ENCODE data around the gene MLLT3. TPM values are rescaled to one million over a fixed set of nuclear protein-coding genes. Genes with fewer than 3 reads are reported as not detected.

The MLLT3 gene
- total RNA-seq, 4 donors from 2014 or later = 10.2 to 15.3 (median 14.5) TPM

GRCh38 chr9:20490246-20490834, 132.0 kb downstream of the MLLT3 start:
- H3K27ac ChIP-seq = no peak overlapping the region
- TF ChIP-seq EP300 (IDR thresholded peaks at IDR 0.05) = no peak
- no peak for TF ChIP-seq POLR2A (IDR thresholded peaks at IDR 0.05)
- no peak for TF ChIP-seq CTCF (IDR thresholded peaks at IDR 0.05)
- no peaks in the 10 kb centered on the region for H3K36me3 ChIP-seq
- 87 to 90% methylated on average over 4 of the region's 4 CpGs for WGBS, 2 donors
- DNase-seq (ENCODE audit: low spot score in 2 of 2) = no peak
- H3K4me3 ChIP-seq = no peak overlapping the region
- no peaks in the 10 kb centered on the region for H3K4me1 ChIP-seq
- no peaks in the 10 kb centered on the region for H3K27me3 ChIP-seq
- no peaks in the 10 kb centered on the region for H3K9me3 ChIP-seq

- TF ChIP-seq CTCF (IDR thresholded peaks at IDR 0.05) (no peak), POLR2A (IDR thresholded peaks at IDR 0.05) (no peak), EP300 (IDR thresholded peaks at IDR 0.05) (no peak)
- H3K9me3 ChIP-seq = no peaks in the 10 kb centered on the region
- no peak overlapping the region for H3K27ac ChIP-seq
- H3K4me3 ChIP-seq = no peak overlapping the region
- H3K4me1 ChIP-seq = no peaks in the 10 kb centered on the region
- DNase-seq (ENCODE audit: low spot score in 2 of 2) = no peak
- WGBS, 2 donors = 55 to 68% methylated on average over 1 of the region's 1 CpG
- H3K27me3 ChIP-seq = no peaks in the 10 kb centered on the region
- H3K36me3 ChIP-seq = no peaks in the 10 kb centered on the region
Measured at GRCh38 chr9:20488691-20489090, 133.6 kb downstream of the MLLT3 start.

GRCh38 chr9:20486552-20486951, 135.7 kb downstream of the MLLT3 start:
- DNase-seq (ENCODE audit: low spot score in 2 of 2) = no peak
- Histone ChIP-seq H3K27me3 (no peaks in the 10 kb centered on the region), H3K4me1 (no peaks in the 10 kb centered on the region), H3K36me3 (no peaks in the 10 kb centered on the region), H3K4me3 (no peak overlapping the region), H3K9me3 (no peaks in the 10 kb centered on the region), H3K27ac (no peak overlapping the region)
- 73 to 87% methylated on average over 4 of the region's 4 CpGs for WGBS, 2 donors
- TF ChIP-seq EP300 (IDR thresholded peaks at IDR 0.05) = no peak
- no peak for TF ChIP-seq POLR2A (IDR thresholded peaks at IDR 0.05)
- TF ChIP-seq CTCF (IDR thresholded peaks at IDR 0.05) = no peak

GRCh38 chr9:20481437-20481836, 140.9 kb downstream of the MLLT3 start:
- Histone ChIP-seq H3K27ac (no peak overlapping the region), H3K9me3 (no peaks in the 10 kb centered on the region), H3K4me1 (peaks cover 0 to 28% (median 0%) of the 10 kb centered on the region in 4 donors), H3K4me3 (no peak overlapping the region), H3K27me3 (no peaks in the 10 kb centered on the region), H3K36me3 (no peaks in the 10 kb centered on the region)
- TF ChIP-seq EP300 (IDR thresholded peaks at IDR 0.05) (no peak), POLR2A (IDR thresholded peaks at IDR 0.05) (no peak), CTCF (IDR thresholded peaks at IDR 0.05) (no peak)
- no peak for DNase-seq (ENCODE audit: low spot score in 2 of 2)
- WGBS, 2 donors = 97 to 99% methylated on average over 5 of the region's 5 CpGs

GRCh38 chr9:20480249-20480648, 142.1 kb downstream of the MLLT3 start:
- WGBS, 2 donors = 77% methylated on average over 3 of the region's 3 CpGs
- Histone ChIP-seq H3K27ac (no peak overlapping the region), H3K4me1 (peaks cover 0 to 33% (median 0%) of the 10 kb centered on the region in 4 donors), H3K27me3 (no peaks in the 10 kb centered on the region), H3K36me3 (no peaks in the 10 kb centered on the region), H3K9me3 (no peaks in the 10 kb centered on the region), H3K4me3 (no peak overlapping the region)
- no peak for DNase-seq (ENCODE audit: low spot score in 2 of 2)
- TF ChIP-seq POLR2A (IDR thresholded peaks at IDR 0.05) (no peak), CTCF (IDR thresholded peaks at IDR 0.05) (no peak), EP300 (IDR thresholded peaks at IDR 0.05) (no peak)
